ENCODE measurements around the gene CDKN2AIP. TPM values are rescaled to one million over a fixed set of nuclear protein-coding genes. Genes with fewer than 3 reads are reported as not detected.

CDKN2AIP gene
- total RNA-seq, 4 donors from 2014 or later, result 20.9 to 30.8 (median 26.1) TPM

- DNase-seq (ENCODE audit: low spot score in 2 of 2), result no peak
- no peak for TF ChIP-seq POLR2A (IDR thresholded peaks at IDR 0.05)
- TF ChIP-seq CTCF (IDR thresholded peaks at IDR 0.05), result no peak
- intact Hi-C loops (cut with DNase I; ENCODE audit: low total_unique reads), result no loop called here
- H3K4me3 ChIP-seq (ENCODE audit: low read depth, poor library complexity, severe bottlenecking), result no peak overlapping the region
- 68 to 71% methylated on average over 7 of the region's 7 CpGs for WGBS, 2 donors
Measured at GRCh38 chr4:183468210-183469095, 24.0 kb downstream of the CDKN2AIP start.

- TF ChIP-seq CTCF (IDR thresholded peaks at IDR 0.05), result no peak
- TF ChIP-seq POLR2A (IDR thresholded peaks at IDR 0.05), result no peak
- no peak overlapping the region for H3K4me3 ChIP-seq (ENCODE audit: low read depth, poor library complexity, severe bottlenecking)
- no peak for DNase-seq (ENCODE audit: low spot score in 2 of 2)
- 90 to 93% methylated on average over 1 of the region's 1 CpG for WGBS, 2 donors
- intact Hi-C loops (cut with DNase I; ENCODE audit: low total_unique reads), result no loop called here
Measured at GRCh38 chr4:183469285-183469684, 24.8 kb downstream of the CDKN2AIP start.

GRCh38 chr4:183469936-183470335 lies 25.5 kb downstream of the CDKN2AIP start:
- DNase-seq (ENCODE audit: low spot score in 2 of 2), result no peak
- no peak overlapping the region for H3K4me3 ChIP-seq (ENCODE audit: low read depth, poor library complexity, severe bottlenecking)
- intact Hi-C loops (cut with DNase I; ENCODE audit: low total_unique reads), result no loop called here
- whole genome bisulfite sequencing, 2 donors, result 64 to 75% methylated on average over 2 of the region's 2 CpGs
- TF ChIP-seq POLR2A (IDR thresholded peaks at IDR 0.05), result no peak
- no peak for TF ChIP-seq CTCF (IDR thresholded peaks at IDR 0.05)

- TF ChIP-seq CTCF (IDR thresholded peaks at IDR 0.05) (no peak), POLR2A (IDR thresholded peaks at IDR 0.05) (no peak)
- intact Hi-C loops (cut with DNase I; ENCODE audit: low total_unique reads), result no loop called here
- no peak overlapping the region for H3K4me3 ChIP-seq (ENCODE audit: low read depth, poor library complexity, severe bottlenecking)
- WGBS, 2 donors, result 53 to 59% methylated on average over 4 of the region's 4 CpGs
- no peak for DNase-seq (ENCODE audit: low spot score in 2 of 2)
Measured at GRCh38 chr4:183470821-183471220, 26.4 kb downstream of the CDKN2AIP start.

- WGBS, 2 donors, result 27 to 29% methylated on average over 12 of the region's 12 CpGs
- intact Hi-C loops (cut with DNase I; ENCODE audit: low total_unique reads), result no loop called here
- TF ChIP-seq POLR2A (IDR thresholded peaks at IDR 0.05) (no peak), CTCF (IDR thresholded peaks at IDR 0.05) (peak in 1 of 3 donors; percentile 64)
- DNase-seq (ENCODE audit: low spot score in 2 of 2), result peak; percentile 83 to 96
- H3K4me3 ChIP-seq (ENCODE audit: low read depth, poor library complexity, severe bottlenecking), result no peak overlapping the region
Measured at GRCh38 chr4:183471946-183472708, 27.7 kb downstream of the CDKN2AIP start.
